Measurements from ENCODE around the gene CCDC102A. TPM values are rescaled to one million over a fixed set of nuclear protein-coding genes. Genes with fewer than 3 reads are reported as not detected.
A peak's percentile ranks its signal among the peaks of the same experiment; 100 is the strongest.

The CCDC102A gene
- total RNA-seq, 4 donors from 2014 or later = 1.2 to 9.3 (median 3.4) TPM

GRCh38 chr16:57535680-57536305 lies 578 bp downstream of the CCDC102A start:
- Histone ChIP-seq H3K4me1 (peaks cover 0 to 6% of the 10 kb centered on the region in 2 donors), H3K4me3 (peak overlapping the region; percentile 73 to 94 (median 83)), H3K27ac (peak overlapping the region; percentile 65 to 83 (median 76)), H3K9me3 (no peaks in the 10 kb centered on the region), H3K36me3 (no peaks in the 10 kb centered on the region), H3K27me3 (no peaks in the 10 kb centered on the region)
- ATAC-seq = peak; percentile 85 to 90
- intact Hi-C loops (cut with DNase I; ENCODE audit: low total_unique reads) (loop anchor here (1.0 to 5.0 kb wide), 2 partner anchors 49 to 233 kb away; partner anchors contain the start of gene DOK4), in situ Hi-C loops (cut with MboI; ENCODE audit: low sequenced_read_pairs in 4 of 4) (no loop called here)
- DNase-seq = peak; percentile 78 to 86
- TF ChIP-seq POLR2A (IDR thresholded peaks at IDR 0.05) (no peak), CTCF (IDR thresholded peaks at IDR 0.05 in 4 of 5, conservative IDR thresholded peaks at IDR 0.05 in 1 of 5) (peak in 2 of 5 experiments; percentile 17 to 22)

GRCh38 chr16:57534881-57535658 lies 1.3 kb downstream of the CCDC102A start:
- peaks cover 0 to 6% of the 10 kb centered on the region in 2 donors for H3K4me1 ChIP-seq
- DNase-seq = peak in 1 of 2 donors; percentile 9
- no peaks in the 10 kb centered on the region for H3K27me3 ChIP-seq
- intact Hi-C loops (cut with DNase I; ENCODE audit: low total_unique reads) = loop anchor here (5.0 kb wide), 1 partner anchor 233 kb away; no protein-coding TSS in a partner anchor
- H3K9me3 ChIP-seq = no peaks in the 10 kb centered on the region
- no peak for ATAC-seq
- in situ Hi-C loops (cut with MboI; ENCODE audit: low sequenced_read_pairs in 4 of 4) = no loop called here
- no peaks in the 10 kb centered on the region for H3K36me3 ChIP-seq
- peak overlapping the region; percentile 73 to 94 (median 83) for H3K4me3 ChIP-seq
- H3K27ac ChIP-seq = peak overlapping the region in 3 of 4 donors; percentile 73 to 83 (median 78)
- TF ChIP-seq POLR2A (IDR thresholded peaks at IDR 0.05) (no peak), CTCF (IDR thresholded peaks at IDR 0.05 in 4 of 5, conservative IDR thresholded peaks at IDR 0.05 in 1 of 5) (no peak)

- in situ Hi-C loops (cut with MboI; ENCODE audit: low sequenced_read_pairs in 4 of 4) = no loop called here
- Histone ChIP-seq H3K4me3 (no peak overlapping the region), H3K36me3 (no peaks in the 10 kb centered on the region), H3K27me3 (no peaks in the 10 kb centered on the region), H3K4me1 (peaks cover 0 to 6% of the 10 kb centered on the region in 2 donors), H3K9me3 (no peaks in the 10 kb centered on the region), H3K27ac (no peak overlapping the region)
- ATAC-seq (no peak), DNase-seq (peak in 1 of 2 donors; percentile 5)
- intact Hi-C loops (cut with DNase I; ENCODE audit: low total_unique reads) = no loop called here
- TF ChIP-seq CTCF (IDR thresholded peaks at IDR 0.05 in 4 of 5, conservative IDR thresholded peaks at IDR 0.05 in 1 of 5) = no peak
- TF ChIP-seq POLR2A (IDR thresholded peaks at IDR 0.05) = no peak
Observed at GRCh38 chr16:57534337-57534880, 2.0 kb downstream of the CCDC102A start.

- no peaks in the 10 kb centered on the region for H3K36me3 ChIP-seq
- H3K9me3 ChIP-seq = no peaks in the 10 kb centered on the region
- no peaks in the 10 kb centered on the region for H3K27me3 ChIP-seq
- TF ChIP-seq CTCF (IDR thresholded peaks at IDR 0.05 in 4 of 5, conservative IDR thresholded peaks at IDR 0.05 in 1 of 5) (no peak), POLR2A (IDR thresholded peaks at IDR 0.05) (no peak)
- ATAC-seq = no peak
- in situ Hi-C loops (cut with MboI; ENCODE audit: low sequenced_read_pairs in 4 of 4) = no loop called here
- peak in 1 of 2 donors; percentile 13 for DNase-seq
- H3K4me1 ChIP-seq = peaks cover 0 to 6% of the 10 kb centered on the region in 2 donors
- intact Hi-C loops (cut with DNase I; ENCODE audit: low total_unique reads) = no loop called here
- no peak overlapping the region for H3K4me3 ChIP-seq
- no peak overlapping the region for H3K27ac ChIP-seq
Observed at GRCh38 chr16:57533431-57534336, 2.7 kb downstream of the CCDC102A start.

All from gastrocnemius medialis (tissue), 4 donors.